ENCODE measurements around the gene ARHGEF7.
"Not testable (repeated sequence)": the region's sequence is repeated elsewhere in the genome, so short reads cannot be mapped to it uniquely, and the experiment has no call there.

Gene ARHGEF7

DNA sequence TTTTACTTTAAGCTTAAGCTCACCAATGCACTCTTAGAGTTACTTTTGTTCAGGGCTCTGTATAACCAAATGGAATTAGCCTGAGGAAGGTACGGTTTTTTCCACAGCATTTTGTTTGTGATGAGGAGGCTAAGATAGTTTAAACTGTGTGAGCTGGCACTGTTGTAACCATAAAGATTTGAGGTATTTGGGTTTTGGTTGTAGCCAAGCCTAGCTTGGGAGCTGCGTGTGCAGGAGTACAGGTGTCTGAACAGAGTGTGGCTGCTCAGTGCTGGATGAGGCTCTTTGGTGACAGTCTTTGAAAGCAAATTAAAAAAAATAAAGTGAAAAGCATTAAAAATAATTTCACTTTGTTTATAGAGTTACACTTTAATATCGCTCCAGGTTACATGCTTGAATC, 56.0 kb downstream of the ARHGEF7 start:
- no peak for DNase-seq (ENCODE audit: low read depth in 2 of 2)

DNA sequence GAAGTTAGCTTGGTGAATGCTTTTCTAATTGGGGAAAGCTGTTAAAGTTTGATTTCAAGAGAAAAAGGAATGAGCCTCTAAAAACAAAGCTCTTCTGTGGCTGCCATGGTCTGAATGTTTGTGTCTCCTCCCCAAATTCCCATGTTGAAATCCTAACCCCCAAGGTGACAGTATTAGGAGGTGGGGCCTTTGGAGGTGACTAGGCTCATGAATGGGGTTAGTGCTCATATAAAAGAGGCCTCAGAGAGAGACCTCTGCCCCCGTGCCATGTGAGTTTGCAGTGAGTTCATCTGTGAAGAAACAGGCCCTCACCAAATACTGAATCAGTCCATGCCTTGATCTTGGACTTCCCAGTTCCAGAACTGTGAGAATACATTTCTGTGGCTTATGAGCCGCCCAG, 56.5 kb downstream of the ARHGEF7 start:
- DNase-seq (ENCODE audit: low read depth in 2 of 2): no peak

DNA sequence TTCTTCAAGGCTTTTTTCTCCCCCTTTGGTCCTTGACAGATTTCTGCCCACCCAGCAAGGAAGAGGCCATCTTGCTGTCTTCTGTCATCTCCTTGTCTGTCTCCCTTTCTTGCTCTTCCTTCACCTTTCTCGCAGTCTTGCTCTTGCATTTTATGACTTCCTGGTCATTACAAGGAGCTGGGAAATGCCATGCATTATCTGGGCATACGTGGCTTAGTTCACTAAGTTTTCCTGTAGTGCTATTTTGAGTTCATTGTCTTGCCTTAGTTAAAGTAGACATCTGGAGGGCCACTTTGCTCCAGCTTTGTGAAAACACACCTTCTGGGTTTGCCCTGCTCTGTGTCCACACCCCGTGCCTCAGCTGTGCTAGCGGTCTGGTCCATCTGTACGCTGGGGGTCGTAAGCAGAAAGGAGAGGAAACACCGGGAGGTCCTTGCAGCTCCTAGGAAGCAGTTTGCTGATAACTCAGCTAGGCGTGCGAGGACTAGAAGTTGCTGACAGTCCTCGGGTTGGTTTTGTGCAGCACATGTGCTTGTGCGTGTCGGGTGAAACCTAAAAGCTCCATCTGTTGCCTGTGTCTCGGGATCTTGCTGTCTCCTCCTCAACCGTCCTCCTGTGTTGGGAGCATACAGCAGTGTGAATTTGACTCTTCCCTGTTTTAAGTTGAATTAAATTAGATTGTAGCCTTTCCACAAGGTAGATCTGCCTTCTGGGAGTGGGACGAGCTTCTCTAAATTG, 59.4 kb downstream of the ARHGEF7 start:
- no peak for DNase-seq (ENCODE audit: low read depth in 2 of 2)

DNA sequence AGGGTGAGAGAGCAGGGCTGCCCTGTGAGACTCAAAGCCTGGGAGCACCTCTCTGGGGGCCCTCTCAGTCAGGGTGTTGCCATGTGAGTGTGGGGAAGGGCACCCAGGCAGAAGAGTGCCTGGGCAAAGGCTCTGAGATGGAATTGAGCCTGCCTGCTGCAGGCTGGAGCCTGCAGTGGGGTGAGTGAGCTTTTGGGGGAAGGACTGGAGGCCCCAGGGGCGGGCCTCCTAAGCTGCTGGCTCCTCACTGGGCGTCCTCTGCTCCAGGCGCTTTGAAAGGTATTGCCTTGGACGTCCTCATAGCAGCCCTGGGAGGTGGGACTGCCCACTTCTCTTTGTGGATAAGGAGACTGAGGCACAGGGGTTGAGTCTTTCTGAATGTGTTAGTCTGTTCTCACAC, 60.3 kb downstream of the ARHGEF7 start:
- no peak for DNase-seq (ENCODE audit: low read depth in 2 of 2)

DNA sequence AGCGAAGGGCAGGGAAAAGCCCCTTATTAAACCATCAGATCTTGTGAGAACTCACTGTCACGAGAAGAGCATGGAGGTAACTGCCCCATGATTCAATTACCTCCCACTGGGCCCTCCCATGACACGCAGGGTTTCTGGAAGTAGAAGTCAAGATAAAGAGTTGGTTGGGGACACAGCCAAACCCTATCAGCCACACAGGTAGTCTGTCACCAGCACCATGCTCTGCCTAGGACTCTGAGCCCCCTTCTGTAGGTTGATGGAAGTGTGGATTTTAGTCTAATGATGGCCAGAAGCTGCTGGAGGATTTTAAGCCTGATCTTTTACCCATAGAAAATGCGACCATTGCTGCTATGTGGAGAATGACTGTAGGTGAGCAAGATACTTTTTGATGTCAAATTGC, 60.8 kb downstream of the ARHGEF7 start:
- no peak for DNase-seq (ENCODE audit: low read depth in 2 of 2)

DNA sequence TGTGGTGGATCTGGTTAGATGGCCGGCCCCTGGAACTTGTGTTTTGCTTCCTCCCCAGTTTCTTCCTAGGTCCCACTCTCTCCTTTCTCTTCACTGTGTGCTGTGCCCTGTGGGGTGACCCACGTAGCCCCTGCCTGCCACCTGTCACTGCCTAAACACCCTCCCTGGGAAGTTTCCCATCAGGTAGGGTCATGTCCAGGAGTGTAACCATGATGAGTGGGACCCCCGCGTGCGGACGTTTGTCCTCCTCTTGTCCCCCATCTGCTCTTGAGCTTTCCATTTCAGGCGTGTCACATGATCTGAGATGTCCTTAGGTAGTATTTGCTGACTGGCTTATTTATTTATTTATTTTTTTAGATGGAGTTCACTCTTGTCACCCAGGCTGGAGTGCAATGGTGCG, 61.3 kb downstream of the ARHGEF7 start:
- no peak for DNase-seq (ENCODE audit: low read depth in 2 of 2)

DNA sequence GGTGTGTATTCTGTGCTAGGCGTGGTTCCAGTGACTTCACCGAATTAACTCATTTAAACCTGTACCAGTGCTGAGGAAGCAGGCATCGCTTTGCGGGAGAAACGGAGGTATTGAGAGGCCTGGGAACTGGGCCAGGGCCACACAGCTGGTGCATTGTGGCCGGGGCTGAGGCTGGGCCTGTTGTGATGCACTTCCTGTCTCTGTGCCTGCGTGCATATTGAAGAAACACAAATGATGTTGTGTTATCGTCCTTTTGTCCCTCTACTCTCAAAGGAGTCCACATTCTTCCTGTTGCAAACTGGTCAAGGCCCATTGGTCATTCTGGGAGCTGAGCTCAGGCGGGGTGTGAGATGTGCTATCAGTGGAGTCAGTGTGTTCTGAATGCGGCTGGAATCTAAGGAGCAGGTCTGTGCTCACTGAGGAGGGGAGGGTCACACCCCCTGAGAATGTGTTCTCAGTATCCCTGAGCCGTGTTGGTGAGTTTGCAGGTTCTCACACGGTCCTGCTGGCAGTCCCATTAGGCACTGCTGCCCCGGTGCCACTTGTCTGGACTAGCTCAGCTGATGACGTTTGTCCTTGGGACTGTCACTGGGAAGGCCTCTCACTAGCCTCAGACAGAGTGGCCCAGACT, 62.1 kb downstream of the ARHGEF7 start:
- DNase-seq (ENCODE audit: low read depth in 2 of 2): no peak

DNA sequence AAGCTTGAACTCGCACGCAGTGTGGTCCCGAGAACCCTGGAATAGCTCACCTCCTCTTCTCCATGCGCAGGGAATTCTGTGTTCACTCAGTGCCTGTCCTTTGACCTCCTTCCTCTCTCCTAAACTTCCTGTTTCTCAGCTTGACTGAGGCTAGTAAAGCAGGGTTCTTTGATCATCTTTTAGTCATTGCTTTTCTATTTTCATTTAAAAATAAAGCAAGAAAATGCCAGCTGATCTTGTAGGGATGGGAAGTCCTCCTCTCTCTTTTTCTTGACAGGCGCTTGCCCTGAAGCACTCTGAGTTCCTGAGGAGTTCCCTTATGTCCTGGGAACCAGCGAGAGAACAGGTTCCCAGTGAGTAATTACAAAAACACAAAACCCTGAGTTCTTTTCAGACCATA, 62.8 kb downstream of the ARHGEF7 start:
- DNase-seq (ENCODE audit: low read depth in 2 of 2): no peak

DNA sequence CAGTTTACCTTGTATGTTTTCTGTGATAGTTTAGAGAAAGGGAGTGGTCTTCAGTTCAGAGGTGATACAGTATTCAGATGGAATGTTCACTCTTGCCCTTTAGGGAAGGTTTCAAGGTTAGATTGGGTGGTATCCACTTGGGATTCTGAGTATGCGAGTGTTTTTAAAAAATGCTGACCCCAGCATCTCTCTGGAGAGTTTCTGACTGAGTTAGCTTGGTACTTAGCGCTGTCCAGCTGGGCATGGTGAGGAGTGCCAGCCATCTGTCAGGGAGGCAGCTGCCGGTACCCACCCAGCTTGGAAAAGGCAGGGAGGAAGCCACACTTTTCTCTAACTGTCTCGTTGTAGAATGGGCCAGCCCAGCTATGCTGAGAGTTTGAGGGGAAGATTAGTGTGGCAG, 63.3 kb downstream of the ARHGEF7 start:
- DNase-seq (ENCODE audit: low read depth in 2 of 2): no peak

DNA sequence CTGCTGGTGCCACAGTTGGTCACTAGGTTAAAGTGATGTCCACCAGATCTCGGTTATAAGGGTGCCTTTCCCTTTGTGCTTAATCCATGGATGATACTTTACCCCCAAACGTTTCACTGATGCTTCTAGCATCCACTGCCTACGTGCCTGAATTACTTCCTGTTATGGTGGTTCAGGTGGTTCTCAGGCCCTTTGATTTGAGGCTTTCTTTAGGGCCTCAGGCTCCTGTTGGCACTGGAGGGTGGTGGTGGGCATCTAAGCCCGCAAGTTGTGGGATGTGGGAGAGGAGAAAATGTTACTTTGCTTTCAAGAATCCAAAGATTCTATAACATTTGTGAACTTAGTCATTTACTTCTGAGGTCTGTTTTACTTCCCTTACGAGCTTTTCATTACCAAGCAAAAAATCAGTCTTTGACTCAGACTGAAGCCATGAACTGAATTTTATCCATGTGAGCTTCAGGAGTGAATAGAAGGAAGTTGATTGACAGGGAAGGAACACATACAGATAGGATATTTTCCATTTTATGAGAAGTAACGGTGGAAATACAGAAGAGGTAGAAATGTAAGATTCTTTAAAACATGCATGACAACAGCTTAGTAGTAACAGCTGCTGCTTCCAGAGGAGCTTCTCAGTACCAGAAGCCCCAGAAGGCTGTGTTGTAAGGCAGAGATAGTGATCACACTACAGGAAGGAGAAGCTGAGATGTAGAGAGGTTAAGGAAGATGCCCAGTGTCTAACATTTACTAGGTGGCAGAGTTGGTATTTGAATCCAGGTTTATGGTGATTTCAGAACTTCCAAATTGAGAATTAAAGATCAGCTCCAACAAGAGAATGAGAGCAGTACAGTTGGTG, 65.0 kb downstream of the ARHGEF7 start:
- DNase-seq (ENCODE audit: low read depth in 2 of 2): no peak

DNA sequence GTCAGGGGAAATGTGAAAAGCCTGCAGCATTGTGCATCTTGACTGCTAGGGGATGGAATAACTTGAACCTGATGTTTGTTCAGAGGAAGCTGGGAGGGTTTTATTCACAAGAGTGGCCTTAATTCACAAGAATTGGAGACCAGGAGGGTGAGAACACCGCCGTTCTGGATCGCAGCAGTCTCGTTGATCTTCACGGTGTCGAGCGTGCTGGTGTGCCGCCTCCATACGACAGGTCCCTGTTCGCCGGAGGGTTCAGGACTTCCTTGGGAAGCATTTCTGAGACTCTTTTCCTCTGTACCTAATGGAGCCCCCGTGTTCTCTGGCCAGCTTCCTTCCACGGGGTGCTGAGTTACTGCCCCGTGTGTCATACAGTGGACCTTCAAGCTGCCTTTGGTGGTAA, 66.9 kb downstream of the ARHGEF7 start:
- DNase-seq (ENCODE audit: low read depth in 2 of 2): no peak

DNA sequence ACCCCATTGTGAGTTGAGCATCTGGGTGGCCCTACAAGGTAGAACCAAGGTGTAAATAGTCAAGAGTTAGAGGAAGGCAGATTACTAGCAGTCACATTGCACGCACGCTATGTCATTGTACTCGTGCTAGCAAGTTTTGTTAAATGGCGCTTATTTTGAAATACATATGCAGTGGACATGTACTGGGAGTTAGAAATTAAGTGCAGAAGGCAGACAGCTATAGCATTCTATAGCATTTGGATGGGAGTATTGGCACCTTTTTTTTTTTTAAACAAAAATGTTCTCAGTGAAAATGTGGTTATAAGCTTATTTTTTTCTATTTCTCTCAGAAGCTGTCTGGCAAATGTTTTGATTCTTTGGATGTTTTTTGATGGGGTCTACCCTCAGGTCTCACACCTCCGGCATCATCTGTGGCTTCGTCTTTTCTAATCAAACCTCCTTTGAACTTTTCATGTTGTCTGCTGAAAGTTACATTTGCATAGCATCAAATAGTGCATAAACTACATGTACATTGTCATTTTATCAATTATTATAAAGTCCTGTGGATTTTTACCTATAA, 68.1 kb downstream of the ARHGEF7 start:
- no peak for DNase-seq (ENCODE audit: low read depth in 2 of 2)

DNA sequence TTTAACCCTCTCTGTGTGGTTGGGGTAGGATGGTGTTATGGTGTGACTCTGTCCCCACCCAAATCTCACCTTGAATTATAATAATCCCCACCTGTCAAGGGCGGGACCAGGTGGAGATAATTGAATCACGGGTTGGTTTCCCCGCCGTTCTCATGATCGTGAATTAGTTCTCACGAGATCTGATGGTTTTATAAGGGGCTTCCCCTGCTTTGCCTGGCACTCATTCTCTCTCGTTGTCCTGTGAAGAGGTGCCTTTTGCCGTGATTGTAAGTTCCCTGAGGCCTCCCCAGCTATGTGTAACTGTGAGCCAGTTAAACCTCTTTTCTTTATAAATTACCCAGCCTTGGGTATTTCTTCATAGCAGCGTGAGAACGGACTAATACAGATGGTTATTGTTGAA, 68.8 kb downstream of the ARHGEF7 start:
- DNase-seq (ENCODE audit: low read depth in 2 of 2): no peak

DNA sequence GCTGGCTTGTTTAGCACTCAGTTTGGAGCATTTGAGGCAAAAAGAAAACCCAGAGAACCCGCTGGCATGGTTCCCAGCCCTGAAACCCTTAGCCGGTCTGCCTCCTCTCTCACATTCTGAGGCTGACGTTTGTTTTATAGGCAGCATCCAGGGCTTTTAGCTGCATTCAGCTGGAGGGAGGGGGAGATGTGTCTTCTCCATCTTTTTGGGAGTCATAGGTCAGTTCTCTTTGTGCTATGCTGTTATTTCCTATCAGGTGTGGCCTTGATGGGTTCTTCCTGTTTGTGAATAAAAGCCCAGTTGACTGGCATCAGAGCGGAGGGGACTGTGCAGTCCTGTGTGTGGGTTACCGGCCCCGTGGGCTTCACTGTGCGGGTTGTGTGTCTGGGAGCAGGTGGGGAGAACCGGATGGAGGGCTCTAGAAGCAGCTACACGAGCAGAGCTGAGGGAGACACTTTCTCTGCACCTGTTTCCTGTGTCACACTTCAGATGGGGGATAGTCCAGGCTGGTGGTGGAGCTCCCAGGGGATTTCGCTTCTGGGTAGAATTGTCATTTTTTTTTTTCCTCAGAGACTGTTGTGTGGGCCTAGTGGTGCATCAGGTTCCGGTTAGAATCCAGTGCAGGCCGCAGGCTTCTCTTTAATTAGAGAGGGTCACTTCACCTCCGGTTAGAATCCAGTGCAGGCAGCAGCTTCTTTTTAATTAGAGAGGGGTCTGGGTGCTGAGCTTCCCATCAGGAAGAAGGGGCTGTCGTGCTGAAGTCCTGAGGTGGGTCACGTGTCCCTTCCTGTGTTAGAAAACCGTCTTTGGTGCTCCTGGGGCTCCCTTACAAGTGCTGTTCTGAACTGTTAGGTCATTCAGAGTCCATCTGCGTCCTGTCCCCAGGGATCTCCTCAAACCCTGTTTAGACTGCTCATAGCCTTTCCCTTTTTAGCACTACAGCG, 69.6 kb downstream of the ARHGEF7 start:
- DNase-seq (ENCODE audit: low read depth in 2 of 2): peak in 1 of 2 donors; percentile 33

DNA sequence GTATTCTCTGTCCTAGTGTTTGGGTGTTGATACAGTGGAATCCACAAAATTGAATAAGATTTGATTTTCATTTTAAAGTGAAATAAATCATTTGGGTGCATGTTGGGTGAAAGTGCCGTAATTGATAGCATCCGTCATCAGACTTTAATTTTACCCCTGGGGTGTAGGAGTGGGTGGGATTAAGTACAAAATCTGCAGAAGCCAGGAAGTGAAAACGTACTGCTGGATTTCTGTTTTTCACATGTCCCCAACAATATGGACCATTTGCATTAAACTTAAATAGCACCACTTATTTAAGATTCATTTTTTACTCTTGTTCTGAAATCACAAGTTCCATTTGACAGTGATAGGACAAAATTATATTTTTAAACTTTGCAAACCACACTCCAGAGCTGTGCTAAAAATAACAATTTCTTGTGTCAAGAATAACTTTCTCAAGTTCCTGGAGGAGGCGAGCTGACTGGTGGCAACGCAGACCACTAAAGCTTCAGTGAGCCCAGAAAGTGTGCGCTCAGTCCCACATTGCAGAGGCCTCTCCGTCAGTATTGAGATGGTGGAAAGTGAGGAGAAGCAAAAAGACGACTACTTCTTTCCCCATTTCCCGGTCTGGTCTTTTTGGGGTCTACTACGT, 71.3 kb downstream of the ARHGEF7 start:
- no peak for DNase-seq (ENCODE audit: low read depth in 2 of 2)

DNA sequence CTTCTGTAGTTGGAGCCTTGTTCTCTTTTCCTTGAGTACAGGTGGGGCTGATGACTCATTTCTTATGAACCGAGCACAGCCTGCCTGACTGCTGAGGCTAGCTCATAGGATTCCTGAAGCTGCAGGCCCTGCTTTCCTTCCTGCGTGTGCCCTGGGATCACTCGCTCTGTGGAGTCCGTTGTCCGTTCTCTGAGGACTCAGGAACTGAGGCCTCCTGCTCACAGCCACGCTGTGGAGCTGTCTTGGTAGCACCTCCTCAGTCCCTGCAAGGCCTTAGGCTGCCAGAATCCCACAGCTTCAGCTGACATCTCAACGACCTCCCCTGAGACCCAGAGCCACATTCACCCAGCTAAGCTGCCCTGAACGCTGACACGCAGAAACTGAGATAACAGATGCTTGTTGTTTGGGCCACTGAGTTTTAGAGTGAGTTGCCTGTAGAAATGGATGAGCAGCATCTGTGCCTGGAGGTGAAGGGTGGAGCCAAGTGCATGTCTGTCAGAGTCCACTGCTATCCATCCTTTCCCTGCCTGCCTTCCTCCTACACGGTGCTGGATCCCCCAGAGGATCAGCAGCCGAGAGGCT, 72.9 kb downstream of the ARHGEF7 start:
- DNase-seq (ENCODE audit: low read depth in 2 of 2): no peak

DNA sequence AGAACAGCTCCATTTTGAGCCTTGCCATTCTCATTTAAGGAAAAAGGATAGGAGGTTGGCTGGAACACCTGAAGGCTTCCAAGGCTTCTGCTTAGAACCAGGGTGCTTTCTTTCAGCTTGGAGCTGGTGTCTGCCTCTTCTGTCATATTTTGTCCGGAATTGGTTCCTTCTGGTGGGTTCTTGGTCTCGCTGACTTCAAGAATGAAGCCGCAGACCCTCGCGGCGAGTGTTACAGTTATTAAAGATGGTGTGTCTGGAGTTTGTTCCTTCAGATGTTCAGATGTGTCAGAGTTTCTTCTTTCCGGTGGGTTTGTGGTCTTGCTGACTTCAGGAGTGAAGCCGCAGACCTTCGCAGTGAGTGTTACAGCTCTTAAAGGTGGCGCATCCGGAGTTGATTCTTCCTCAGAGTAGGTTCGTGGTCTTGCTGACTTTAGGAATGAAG, 74.0 kb downstream of the ARHGEF7 start:
- peak; percentile 44 to 53 for DNase-seq (ENCODE audit: low read depth in 2 of 2)

DNA sequence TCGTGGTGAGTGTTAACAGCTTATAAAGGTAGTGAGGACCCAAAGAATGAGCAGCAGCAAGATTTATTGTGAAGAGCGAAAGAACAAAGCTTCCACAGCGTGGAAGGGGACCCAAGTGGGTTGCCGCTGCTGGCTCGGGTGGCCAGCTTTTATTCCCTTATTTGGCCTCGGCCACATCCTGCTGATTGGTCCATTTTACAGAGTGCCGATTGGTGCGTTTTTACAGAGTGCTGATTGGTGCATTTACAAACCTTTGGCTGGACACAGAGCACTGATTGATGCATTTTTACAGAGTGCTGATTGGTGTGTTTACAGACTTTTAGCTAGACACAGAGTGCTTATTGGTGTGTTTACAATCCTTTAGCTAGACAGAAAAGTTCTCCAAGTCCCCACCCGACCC, 74.4 kb downstream of the ARHGEF7 start:
- DNase-seq (ENCODE audit: low read depth in 2 of 2): not testable (repeated sequence)

DNA sequence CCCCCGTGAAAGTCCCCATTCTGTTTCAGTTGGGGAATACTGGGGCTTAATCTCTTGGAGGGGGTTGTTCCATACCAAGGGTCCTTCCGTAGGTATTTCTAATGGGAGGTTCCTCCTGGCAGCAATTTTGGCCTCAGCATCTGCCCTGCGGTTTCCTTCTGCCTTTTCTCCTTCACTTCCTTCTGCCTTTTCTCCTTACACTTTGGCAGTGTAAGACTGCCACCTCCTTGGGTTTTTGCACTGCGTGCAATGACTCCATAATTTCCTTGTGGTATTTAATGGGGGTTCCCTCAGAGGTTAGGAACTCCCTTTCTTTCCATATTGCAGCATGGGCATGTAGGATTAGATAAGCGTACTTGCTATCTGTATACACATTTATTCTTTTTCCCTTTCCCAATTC, 78.1 kb downstream of the ARHGEF7 start:
- not testable (repeated sequence) for DNase-seq (ENCODE audit: low read depth in 2 of 2)

DNA sequence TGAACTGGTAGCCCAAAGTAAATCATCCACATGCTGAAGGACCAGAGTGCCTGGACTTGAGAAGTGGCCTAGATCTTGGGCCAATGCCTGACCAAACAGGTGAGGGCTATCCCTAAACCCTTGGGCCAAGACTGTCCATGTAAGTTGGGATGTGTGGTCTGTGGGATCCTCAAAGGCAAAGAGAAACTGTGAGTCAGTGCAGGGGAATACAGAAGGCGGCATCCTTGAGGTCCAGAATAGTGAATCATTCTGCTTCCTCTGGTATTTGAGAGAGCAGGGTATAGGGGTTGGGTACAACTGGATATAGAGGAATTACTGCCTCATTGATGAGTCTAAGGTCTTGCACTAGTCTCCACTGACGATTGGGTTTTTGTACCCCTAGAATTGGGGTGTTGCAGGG, 79.5 kb downstream of the ARHGEF7 start:
- DNase-seq (ENCODE audit: low read depth in 2 of 2): not testable (repeated sequence)
